ENCODE results near the gene ADCY2.

Gene ADCY2

DNA sequence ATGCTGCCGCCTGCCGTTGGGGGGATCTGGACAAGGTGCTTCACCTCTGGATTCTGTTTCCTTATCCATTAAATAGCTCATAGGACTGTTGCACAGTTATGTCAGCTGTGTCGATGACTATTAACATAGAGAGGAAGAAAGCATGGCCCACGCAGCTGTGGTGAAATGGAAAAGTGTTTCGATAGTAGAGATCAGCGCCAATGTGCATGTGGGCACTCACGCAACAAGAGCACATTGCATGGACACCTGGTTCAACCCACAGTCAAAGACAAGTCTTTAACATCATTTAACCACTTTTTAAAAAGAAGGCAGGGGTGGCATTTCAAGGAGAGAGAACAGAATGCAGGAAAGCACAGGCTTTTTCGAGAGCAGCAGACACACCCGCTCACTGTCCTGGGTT, 107.6 kb downstream of the ADCY2 start:
- DNase-seq (ENCODE audit: low spot score): no peak

DNA sequence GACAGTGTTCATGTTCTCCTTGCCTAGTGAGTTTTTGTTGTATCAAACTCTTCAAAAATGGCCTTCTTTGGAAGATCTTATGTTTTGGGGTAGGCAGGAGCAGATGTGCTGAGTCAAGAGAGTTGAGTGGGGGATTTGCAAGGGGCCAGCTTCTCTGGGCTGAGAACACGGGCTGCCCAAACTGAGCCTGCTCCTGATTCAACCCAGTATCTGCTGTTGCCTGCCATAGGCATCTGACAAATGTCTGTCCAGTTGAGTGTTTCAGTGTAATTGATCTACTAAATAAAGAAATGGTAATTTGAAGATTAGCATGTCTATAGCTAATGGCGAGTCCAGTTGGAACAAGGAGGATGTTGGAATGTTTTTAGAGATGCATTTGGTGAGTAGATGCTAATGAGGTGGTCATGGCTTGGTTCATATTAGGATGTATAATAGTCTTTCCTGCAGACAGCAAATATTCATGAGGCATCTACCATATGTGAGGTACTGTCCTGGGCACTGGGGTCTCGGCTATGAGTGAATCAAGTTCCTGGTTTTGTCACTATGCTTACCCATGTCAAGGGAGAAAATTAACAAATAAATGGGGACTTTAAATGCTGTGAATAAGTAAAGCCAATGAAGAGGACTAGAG, 119.5 kb downstream of the ADCY2 start:
- DNase-seq (ENCODE audit: low spot score): no peak

DNA sequence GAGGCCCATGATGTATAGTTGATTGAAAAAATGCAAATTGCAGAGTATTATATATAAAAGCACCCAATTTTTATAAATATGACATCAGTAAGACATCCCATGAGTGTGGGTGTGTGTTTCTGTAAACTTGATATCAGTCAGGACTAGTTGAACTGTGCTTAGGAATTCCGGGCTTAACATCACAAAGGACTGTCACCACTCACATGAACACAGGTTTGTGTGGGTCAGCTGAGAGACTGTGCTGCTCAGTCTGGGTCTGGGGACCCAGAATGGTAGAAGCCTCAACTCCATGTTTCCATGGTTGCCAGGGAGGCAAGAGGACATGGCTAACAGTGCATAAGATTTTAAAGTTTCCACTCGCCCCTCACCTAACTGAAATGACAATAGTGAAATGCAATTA, 120.3 kb downstream of the ADCY2 start:
- no peak for DNase-seq (ENCODE audit: low spot score)

DNA sequence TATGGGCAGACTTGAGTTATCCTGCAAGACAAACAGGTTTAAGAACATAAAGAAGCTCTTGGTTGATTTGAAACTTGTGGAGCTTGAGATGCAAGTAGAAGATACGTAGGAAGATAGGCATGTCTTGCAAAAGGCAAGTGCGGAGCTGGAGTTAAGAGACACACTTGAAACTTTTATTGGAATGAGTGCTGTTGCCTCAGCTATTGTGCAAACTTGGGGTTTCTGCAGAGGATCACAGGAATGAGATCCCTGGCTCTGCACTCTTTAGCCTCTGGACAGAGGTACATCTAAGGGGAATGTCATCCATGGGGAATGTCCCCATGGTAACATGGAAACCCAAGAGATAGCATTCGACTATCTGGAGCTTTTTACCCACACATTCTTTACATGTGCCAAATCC, 121.1 kb downstream of the ADCY2 start:
- no peak for DNase-seq (ENCODE audit: low spot score)

DNA sequence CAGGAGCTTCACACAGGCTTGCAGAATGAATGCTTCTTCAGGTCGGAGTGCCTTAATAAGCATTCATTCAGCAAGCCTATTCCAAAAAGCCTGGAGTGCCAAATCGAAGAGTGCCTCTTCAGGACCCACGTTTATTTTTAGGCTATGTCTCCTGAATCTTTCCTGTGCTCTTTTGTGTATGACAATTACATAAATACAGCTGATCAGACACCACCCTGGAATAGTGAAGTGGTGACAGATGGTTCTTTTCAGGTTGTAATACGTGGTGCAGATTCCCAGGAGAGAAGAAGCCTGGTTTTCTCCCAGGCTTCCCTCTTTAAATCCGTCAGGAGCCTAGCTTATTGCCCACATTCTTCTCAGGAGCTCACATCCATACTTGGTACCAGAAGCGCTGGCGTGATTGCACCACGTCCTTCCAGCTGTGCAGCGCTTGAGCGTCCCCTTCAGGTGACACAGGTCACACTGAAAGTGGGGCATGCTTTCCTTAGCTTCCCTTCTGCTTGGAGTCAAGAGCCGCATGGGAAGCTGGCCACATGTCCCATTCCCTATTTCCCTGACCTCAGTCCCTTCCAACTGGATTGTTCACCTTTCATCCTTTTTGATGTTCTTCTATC, 123.1 kb downstream of the ADCY2 start:
- no peak for DNase-seq (ENCODE audit: low spot score)

DNA sequence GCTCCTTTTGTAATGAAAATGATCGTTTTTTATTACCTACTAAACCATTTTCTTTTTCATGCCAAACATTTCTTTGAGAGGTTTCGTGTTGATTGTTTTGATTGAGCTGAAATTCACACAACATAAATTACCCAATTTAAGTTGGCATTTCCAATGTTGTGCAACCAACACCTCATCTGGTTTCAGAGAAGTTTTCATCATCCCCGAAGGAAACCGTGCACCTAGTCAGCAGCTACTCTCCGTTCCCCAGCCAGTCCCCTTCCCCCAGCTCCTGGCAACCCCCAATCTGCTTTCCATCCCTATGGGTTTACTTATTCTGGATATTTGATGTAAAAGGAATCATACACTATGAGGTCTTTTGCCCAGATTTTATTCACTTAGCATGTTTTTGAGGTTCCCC, 123.6 kb downstream of the ADCY2 start:
- no peak for DNase-seq (ENCODE audit: low spot score)

DNA sequence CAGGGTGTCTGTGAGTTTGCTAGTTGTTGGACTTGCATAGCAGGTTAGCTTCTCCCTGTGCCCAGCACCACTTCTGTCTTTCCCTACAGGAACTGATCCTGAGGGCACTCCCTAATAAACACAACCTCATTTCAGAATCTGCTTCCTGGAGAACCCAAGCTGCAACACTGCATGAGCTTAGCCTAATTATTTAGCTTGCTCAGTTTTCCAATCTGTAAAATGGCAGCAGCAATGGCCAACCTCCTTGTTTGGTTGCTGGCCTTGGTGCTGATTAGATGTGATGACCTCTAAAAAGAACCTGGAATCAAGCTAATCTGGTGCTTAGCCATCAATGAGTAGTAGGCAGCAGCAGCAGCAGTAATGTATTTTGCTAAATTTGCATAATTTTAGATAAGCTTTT, 133.9 kb downstream of the ADCY2 start:
- DNase-seq (ENCODE audit: low spot score): no peak

DNA sequence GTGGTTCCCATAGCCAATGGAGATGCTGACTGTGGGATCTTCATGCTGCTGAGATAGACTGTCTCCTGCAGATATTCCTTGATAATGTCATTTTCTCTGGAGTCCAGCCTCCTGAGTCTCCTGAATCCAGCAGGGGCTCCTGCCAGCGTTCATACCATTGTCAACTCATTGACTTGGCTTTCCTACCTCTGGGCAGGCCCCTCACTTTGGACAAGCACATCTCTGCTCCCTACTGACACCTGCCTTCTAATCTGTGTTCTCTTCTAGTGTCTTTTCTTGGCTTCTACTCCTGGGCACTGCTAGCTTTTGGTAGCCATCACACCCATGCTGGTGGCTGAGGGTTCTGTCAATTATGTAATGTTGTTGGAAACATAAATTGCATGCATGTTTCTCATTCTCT, 138.0 kb downstream of the ADCY2 start:
- no peak for DNase-seq (ENCODE audit: low spot score)

DNA sequence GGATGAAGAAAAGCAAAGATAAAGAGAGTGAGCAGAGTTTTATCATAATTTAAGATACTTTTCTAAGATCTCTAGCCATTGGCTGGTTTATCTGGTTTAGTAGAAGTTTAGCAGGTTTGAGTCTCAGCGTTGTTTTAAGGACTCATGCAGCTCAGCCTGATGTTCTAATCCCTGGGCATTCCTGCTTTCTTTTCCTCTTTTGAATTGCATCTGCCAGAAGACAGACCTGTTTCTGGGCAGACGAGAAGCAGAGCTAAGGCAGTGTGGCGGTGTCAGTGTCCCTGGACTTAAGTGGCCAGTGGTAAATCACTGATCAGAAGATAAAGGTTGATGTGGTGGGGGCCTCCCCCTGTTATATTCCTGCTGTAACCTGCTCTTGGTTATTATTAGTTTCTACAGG, 138.6 kb downstream of the ADCY2 start:
- no peak for DNase-seq (ENCODE audit: low spot score)

DNA sequence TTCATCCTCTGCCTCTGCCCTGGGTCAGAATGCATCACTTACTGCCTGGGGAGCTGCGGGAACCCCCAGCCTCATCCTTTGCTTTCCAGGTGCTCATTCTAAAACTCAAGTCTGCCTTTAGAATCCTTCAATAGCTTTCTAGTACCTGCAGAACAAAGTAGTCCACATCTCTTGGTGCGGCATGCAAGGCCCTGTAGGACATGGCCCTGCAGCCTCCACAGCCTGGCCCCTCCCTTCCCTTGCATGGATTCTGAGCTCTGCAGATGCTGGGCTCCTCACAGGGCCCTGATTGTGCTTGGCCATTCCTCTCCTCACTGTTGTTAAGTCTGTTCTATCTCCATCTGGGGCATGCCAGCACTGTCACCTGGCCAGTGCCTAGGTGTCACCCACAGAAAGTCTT, 141.6 kb downstream of the ADCY2 start:
- no peak for DNase-seq (ENCODE audit: low spot score)

DNA sequence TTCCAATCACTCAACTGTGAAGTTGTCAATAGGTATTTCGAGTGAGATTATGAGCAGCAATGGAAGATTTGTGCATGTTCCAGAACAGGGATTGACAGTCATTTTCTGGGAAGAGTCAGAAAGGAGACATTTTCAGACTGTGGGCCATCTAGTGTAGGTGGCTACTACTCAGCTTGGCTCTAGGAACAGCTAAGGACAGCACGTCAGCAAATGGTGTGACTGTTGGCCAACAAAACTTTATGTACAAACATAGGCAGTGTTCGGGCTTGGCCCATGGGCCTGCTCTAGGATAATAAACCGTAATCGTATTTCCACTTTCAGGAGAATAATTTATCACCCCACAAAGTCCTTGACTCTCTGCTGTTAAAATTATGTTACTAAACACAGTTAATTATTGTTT, 143.6 kb downstream of the ADCY2 start:
- no peak for DNase-seq (ENCODE audit: low spot score)

DNA sequence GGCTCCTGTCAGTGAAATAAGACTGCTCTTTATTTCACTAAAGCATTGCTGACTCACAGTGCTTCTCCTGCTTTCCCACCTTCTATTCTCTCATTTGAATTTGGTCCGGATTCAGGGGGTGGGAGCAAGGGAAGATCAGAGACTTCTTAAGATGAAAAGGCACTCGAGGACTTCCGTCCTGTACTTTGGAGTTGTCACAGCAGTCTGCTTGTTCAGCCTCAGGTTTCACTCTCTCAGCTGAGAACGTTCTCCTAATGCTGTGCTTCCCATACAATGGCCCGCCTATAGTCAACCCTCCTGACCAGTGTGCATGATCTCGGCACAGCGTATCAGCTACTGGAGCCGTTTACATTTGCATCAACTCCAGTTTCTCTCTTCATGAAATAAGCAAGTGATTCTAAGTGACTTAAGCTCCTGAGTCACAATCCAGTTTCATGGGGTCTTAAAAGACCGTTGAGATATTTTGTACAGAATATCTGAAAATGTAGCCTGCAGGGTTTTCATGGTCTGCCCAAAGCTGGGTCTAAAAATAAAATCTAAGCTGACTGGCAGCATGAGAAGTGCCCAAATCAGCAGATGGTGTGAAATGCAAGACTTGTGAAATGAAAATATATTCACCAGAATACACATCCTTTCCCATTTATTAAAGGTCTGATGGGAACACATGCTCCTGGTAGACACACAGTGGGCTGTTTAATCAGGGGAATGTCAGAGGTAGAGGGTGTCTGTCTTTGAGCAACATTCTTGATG, 145.0 kb downstream of the ADCY2 start:
- DNase-seq (ENCODE audit: low spot score): no peak

DNA sequence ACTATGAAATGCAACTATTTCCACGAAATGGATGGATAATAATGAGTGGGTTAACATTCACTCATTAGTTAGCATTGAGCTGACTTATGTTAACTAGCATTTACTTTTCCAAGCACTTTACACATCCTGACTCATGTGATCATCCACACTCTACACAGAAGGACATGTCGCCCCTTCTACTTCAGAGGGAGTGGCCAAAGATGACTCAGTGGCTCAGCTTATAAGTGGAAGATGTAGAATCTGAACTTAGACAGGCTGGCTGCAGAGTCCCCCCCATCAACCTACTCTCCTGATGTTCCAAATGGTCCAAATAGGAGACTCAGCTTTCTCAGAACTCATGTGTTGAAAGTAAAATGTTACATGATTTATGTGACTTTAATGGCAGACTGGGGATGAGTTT, 146.0 kb downstream of the ADCY2 start:
- no peak for DNase-seq (ENCODE audit: low spot score)

DNA sequence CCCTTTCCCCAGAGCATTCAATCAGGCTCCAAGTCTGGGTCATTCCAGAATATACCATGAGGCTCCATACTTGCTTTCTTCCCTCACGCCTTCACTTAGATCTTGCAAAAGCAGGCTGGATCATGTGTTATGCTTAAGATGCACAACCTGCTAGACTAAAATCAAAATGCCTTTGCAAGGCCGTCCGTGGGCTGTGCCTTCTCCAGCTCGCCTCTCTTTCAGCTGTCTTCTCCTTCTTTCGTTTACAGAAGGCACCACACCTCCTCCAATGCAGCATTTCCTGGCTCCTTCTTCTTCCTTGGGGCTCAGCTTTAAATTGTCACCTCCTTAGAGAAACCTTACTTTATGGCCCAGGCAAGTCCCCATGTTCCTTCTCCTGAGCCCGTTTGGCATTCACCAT, 150.6 kb downstream of the ADCY2 start:
- DNase-seq (ENCODE audit: low spot score): no peak

DNA sequence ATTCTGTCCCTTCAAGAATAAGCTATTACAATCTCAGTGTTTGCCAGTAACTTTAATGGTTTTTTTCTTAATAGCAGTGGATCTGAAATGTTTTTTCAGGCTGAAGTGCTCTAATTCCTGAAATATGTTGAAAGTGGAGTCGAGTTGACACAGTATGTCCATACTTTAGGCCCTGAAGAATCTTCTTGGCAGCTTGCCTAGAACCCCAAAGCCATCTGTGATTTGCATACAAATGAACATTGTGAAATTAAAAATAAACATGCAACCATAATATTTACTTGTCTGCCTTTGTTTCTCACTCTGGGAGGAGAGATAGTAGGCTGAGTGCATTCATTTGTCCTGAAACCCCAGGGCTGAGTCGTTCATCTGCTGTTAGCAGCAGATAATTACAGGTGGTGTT, 152.7 kb downstream of the ADCY2 start:
- DNase-seq (ENCODE audit: low spot score): no peak

DNA sequence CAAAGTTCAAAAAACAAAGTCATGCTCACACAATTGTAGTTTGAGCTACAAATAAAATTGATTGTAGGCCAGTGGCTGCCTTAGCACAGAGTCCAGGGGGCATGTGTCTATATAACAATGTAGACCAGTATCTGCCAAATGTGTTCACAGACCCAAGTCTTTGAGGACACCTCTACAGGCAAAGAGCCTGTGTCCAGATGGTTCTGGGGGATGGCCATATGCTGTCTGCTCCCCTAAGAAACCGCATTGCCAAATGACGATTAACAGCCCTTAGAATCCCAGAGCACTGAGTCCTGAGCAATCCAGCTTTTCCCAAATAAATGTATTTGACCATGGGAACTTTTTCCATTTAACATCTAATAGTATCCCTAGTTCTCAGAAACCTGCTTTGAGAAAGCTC, 169.6 kb downstream of the ADCY2 start:
- no peak for DNase-seq (ENCODE audit: low spot score)

DNA sequence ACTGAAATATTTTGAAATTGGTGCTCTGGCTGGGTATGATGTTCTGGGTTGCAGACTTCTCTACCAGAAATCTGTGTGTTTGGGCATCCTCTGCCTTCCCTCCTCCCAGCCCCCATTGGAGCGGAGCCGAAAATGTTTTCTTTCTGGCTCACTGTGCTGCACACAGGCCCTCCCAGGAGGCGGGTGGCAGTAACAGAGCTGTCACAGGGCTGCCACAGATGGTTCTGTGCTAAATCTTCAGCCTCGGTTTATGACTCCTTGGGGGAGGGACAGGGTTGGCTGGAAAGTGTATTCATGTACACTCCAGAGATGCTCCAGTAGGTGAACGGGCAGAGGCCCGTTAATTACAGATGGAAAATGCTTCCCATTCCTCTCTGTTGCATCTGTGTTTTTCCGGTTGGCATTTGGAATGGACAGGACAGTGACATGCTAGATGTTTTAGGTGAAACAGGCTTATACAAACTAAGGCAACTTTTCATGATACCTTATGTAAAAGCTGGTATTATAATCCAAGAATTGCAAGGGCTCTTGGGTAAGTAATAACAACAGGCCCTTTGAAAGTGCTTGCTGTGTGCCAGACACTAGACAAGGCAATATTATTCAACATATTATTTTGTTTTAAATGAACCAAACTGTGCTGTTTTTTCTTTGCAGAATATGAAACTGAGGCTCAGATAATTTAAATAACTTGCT, 180.2 kb downstream of the ADCY2 start:
- no peak for DNase-seq (ENCODE audit: low spot score)

DNA sequence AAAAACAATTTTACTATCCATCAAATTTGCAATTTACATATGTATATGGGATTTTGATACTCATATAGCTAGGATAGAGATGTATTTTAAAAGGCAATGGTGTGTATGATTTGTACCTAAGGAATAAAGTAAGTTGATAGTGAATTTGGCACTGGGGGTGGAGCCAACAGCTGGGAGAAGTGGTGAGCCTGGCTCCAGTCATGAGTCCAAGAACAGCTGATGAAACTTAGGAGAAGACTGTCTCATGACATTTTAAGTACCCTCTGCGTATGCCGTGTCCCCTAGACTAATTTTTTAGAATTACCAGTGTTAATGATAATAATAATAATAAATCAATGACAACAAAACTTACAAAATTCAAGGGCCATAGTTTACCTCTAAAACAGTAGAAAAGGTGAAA, 181.4 kb downstream of the ADCY2 start:
- DNase-seq (ENCODE audit: low spot score): no peak

DNA sequence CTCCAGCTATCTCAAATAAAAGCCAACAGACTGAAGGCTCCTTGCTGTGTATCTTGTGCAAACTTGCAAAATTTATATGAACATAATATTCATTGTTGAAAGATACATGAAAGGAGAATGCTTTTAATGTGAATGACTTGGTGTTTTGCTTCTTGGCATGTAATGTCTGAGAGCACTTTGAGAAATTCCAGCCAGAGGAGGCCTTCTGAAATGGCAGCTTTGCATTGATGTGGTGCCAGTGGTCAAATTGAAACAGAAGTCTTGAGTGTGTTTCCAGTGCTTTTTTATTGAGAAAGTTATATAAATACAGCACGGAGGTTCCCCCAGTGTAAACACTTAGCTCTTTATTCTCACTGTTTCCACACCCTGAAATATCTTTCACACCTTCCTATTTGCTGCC, 182.1 kb downstream of the ADCY2 start:
- DNase-seq (ENCODE audit: low spot score): no peak

DNA sequence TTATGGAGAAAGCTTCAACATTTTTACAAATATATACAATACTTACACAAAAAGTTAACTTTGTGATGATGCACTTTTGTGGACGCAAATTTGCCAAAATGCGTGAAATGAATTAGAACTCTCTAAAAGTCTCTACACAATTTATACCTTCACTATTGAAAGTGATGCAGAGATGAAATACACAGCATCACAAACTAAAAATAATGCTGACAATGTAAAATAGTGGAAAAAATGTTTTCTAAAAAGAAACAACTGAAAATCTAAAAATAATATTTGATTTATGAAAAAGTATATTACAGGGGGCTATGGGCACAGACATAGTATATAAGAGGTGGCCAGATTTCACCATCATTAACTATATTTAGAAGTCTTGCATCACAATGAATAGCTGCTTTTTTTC, 188.8 kb downstream of the ADCY2 start:
- no peak for DNase-seq (ENCODE audit: low spot score)

DNA sequence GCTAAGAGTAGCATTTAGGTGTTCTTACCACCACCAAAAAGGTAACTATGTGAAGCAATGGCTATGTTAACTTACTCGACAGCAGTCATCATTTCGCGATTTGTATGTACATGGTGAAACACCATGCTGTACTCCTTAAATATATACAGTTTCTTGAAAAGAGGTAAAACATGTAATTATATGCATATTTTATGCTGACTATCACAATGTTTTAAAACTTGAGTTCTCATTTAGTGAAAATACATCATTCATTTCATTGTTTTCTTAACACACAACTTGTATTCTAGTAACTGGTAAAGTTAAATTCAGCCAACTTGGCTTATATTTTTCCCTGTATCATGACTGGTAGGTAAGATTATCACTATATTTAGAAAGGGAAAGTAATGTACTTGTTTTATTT, 189.9 kb downstream of the ADCY2 start:
- no peak for DNase-seq (ENCODE audit: low spot score)

DNA sequence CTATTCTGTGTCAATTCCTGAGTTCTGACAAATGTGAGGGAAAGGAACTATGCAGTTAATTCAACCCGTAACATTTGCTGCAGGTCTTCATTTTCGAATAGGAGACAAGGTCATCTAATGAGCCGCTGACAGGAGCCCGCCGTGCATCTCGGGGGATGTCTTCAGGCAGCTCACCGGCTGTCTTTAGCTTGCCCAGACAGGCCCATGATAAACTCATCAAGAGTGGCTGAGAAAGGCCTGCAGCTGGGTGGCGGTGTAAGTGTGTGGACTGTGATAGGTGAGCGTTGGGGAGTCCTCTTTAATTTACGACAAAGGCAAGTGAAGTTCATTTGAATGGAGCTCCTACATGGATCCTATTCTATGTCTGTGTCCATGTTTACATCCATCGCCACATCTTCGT, 190.5 kb downstream of the ADCY2 start:
- no peak for DNase-seq (ENCODE audit: low spot score)

DNA sequence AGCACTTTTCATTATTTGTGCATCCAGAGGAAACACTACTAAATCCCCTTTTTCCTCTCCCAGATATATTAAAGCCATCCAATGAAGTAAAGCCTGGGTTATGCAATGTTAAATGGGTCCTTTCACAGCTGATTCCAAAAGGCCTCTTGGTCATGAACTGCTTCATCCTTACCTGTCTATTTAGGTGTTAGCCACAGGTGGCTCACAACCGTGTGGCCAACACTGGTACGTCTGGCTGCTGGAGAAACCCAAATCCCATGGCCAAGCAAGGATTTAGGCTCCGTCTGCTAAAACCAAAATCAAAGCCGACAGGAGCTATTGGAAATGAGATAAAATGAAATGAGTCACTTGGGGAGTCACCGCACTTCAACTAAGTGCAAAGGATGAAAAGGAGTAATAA, 193.9 kb downstream of the ADCY2 start:
- no peak for DNase-seq (ENCODE audit: low spot score)
